DND-41 (cell line): ENCODE data around the gene SEC11C.

Source experiments
- ATAC-seq: fragments of 200-7000 bp; cut with Tn5 transposase; 3 replicates; pipeline ENCODE4 v1.9.1; 2021; ENCODE audit warnings: low read depth; ENCODE audit not compliant: insufficient read depth
- DNase-seq: peaks from one replicate; pipeline ENCODE4 v3.0.0-alpha.2; 2020
- H2AFZ ChIP-seq: 2 replicates; pipeline ENCODE4 v1.6.0; 2012; ENCODE audit warnings: low read depth, low read length
- H3K27ac ChIP-seq: 2 replicates; pipeline ENCODE4 v1.5.1; 2012; ENCODE audit warnings: low read length, inconsistent platforms
- H3K27me3 ChIP-seq: fragments of 200-600 bp; sonication (generic); 2 replicates; pipeline ENCODE4 v1.6.0; 2012; ENCODE audit warnings: low read length, mild to moderate bottlenecking, inconsistent platforms; ENCODE audit not compliant: insufficient read depth, poor library complexity
- H3K36me3 ChIP-seq: 2 replicates; pipeline ENCODE4 v1.5.1; 2012; ENCODE audit warnings: low read length, inconsistent platforms; ENCODE audit not compliant: insufficient read depth
- H3K4me1 ChIP-seq: 2 replicates; pipeline ENCODE4 v1.5.1; 2012; ENCODE audit warnings: mild to moderate bottlenecking, low read length; ENCODE audit not compliant: insufficient read depth
- H3K4me2 ChIP-seq: 2 replicates; pipeline ENCODE4 v1.6.0; 2012; ENCODE audit warnings: mild to moderate bottlenecking, moderate library complexity, low read length, inconsistent platforms; ENCODE audit not compliant: insufficient read depth
- H3K4me3 ChIP-seq, 2 experiments: fragments of 200-600 bp in 1 of 2; shearing (Covaris generic) in 1 of 2; 2 replicates each; pipeline ENCODE4 v1.5.1; 2012 to 2016; ENCODE audit warnings: inconsistent platforms in 2 of 2, low read length in 2 of 2, mild to moderate bottlenecking in 2 of 2, low read depth in 1 of 2, moderate library complexity in 1 of 2
- H3K79me2 ChIP-seq: 2 replicates; pipeline ENCODE4 v1.6.0; 2012; ENCODE audit warnings: low read length, inconsistent platforms; ENCODE audit not compliant: insufficient read depth
- H3K9ac ChIP-seq: 2 replicates; pipeline ENCODE4 v1.6.0; 2012; ENCODE audit warnings: low read depth, mild to moderate bottlenecking, inconsistent platforms, low read length, moderate library complexity
- H3K9me3 ChIP-seq: 2 replicates; pipeline ENCODE4 v1.5.1; 2012; ENCODE audit warnings: low read length, moderate library complexity, mild to moderate bottlenecking, inconsistent platforms; ENCODE audit not compliant: insufficient read depth, severe bottlenecking
- H4K20me1 ChIP-seq: 2 replicates; pipeline ENCODE4 v1.6.0; 2012; ENCODE audit warnings: low read length; ENCODE audit not compliant: insufficient read depth
- EZH2 ChIP-seq: IDR thresholded peaks from 3 replicates; pipeline ENCODE4 v1.6.1; 2012; ENCODE audit warnings: borderline replicate concordance, low read depth, mild to moderate bottlenecking, moderate library complexity, low read length, inconsistent platforms; ENCODE audit not compliant: severe bottlenecking
- TF ChIP-seq, protein P1 (sequence below): IDR thresholded peaks from 2 replicates; pipeline ENCODE4 v1.5.1; 2012; ENCODE audit warnings: borderline replicate concordance, low read length, moderate library complexity, mild to moderate bottlenecking; ENCODE audit not compliant: poor library complexity, severe bottlenecking; ENCODE audit errors: extremely low read depth

SEC11C gene

DNA sequence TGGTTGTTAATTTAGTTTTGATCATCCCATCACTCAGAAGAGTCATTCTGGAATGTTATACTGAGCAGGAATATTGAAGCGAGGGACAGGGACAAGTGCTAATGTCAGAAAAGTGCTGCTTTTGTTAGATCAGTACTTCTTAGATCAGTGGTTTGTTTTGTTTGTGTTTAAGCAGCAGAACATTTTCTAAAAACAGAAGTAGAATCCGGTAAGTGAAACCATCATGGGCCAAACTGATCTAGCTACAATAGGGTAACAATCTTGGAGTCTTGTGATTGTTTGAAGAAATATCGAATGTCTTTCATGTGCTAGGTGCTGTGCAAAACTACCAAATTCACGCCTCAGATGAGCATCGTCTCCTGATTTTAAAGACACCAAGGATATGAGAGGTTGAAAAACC lies 45.1 kb upstream of the SEC11C start:
- H3K9me3 ChIP-seq, result no peaks in the 10 kb centered on the region
- no peak overlapping the region for H3K27ac ChIP-seq
- no peak for DNase-seq
- no peak for ATAC-seq
- no peaks in the 10 kb centered on the region for H4K20me1 ChIP-seq
- H3K79me2 ChIP-seq, result no peaks in the 10 kb centered on the region
- H3K9ac ChIP-seq, result no peak overlapping the region
- H3K4me2 ChIP-seq, result no peak overlapping the region
- no peaks in the 10 kb centered on the region for H3K4me1 ChIP-seq
- peaks cover 2% of the 10 kb centered on the region for H3K27me3 ChIP-seq
- no peak overlapping the region for H2AFZ ChIP-seq
- H3K36me3 ChIP-seq, result no peaks in the 10 kb centered on the region
- TF ChIP-seq, protein P1, sequence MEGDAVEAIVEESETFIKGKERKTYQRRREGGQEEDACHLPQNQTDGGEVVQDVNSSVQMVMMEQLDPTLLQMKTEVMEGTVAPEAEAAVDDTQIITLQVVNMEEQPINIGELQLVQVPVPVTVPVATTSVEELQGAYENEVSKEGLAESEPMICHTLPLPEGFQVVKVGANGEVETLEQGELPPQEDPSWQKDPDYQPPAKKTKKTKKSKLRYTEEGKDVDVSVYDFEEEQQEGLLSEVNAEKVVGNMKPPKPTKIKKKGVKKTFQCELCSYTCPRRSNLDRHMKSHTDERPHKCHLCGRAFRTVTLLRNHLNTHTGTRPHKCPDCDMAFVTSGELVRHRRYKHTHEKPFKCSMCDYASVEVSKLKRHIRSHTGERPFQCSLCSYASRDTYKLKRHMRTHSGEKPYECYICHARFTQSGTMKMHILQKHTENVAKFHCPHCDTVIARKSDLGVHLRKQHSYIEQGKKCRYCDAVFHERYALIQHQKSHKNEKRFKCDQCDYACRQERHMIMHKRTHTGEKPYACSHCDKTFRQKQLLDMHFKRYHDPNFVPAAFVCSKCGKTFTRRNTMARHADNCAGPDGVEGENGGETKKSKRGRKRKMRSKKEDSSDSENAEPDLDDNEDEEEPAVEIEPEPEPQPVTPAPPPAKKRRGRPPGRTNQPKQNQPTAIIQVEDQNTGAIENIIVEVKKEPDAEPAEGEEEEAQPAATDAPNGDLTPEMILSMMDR, result no peak
- no peak for TF ChIP-seq EZH2
- H3K4me3 ChIP-seq, result no peak overlapping the region

DNA sequence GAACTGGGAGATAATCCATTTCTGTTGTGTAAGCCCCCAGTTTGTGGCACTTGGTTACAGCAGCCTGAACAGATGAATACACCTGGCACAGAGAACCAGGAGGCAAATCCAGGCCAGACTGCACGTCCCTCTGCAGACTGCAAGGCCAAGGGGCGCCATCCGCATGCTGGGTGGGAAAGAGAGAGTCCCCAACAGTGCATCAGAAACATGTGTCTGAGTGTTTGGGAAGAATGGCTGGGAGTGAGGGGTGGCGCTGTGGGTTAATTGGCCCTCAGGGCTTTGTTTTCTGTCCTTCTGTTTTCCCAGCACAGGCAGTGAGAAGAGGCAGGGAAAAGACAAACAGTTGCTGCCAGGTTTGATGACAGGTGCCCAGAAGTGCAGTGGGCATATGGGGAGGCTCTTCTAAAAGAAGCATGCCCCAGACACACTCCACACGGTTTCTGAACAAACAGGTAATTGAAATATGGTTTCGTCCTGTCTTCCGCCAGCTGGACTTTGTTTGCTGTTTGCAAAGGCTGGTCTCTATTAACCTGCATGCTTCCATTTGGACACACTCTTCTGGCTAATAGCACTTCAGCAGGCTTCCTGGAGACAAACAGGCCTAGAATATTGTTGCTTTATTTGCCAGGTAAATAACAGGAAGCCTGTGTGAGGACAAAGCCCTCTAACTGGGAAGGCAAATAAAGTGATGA lies 43.4 kb upstream of the SEC11C start:
- no peak for ATAC-seq
- Histone ChIP-seq H3K9ac (no peak overlapping the region), H3K4me1 (no peaks in the 10 kb centered on the region), H4K20me1 (no peaks in the 10 kb centered on the region), H3K9me3 (no peaks in the 10 kb centered on the region), H3K4me3 (no peak overlapping the region), H3K27ac (no peak overlapping the region), H3K27me3 (peaks cover 2% of the 10 kb centered on the region), H2AFZ (no peak overlapping the region), H3K36me3 (no peaks in the 10 kb centered on the region), H3K79me2 (no peaks in the 10 kb centered on the region), H3K4me2 (no peak overlapping the region)
- TF ChIP-seq EZH2, result no peak
- no peak for DNase-seq

DNA sequence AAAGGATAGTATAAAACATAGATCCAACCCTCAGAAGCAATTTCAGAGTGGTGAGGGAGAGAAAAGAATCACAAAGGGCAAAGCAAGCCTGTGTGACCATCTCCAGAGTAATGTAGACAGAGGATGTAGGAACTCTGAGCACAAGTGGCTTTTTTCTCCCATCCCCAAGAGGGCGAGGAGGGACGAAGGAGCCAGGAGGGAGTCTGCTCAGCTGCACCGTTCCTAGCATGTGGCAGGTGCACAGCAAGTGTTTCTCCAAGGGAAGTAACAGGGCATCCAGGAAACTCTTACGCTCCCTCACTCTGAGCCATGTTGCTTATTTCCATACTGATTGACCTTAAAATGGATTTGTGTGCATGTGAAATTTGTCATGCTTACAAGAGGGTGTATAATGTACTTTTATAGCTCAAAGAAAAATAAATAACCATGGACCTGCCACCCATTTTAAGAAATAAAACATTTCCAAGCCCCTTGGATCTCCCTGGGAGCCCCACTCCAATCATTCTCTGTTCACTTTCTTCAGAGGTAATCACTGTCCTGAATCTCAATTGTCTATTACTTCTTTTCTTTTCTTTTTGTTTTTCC lies 37.8 kb upstream of the SEC11C start:
- H3K9ac ChIP-seq, result no peak overlapping the region
- no peaks in the 10 kb centered on the region for H3K9me3 ChIP-seq
- no peak overlapping the region for H2AFZ ChIP-seq
- ATAC-seq, result no peak
- H3K4me2 ChIP-seq, result no peak overlapping the region
- H3K36me3 ChIP-seq, result no peaks in the 10 kb centered on the region
- H3K4me1 ChIP-seq, result no peaks in the 10 kb centered on the region
- TF ChIP-seq EZH2, result no peak
- TF ChIP-seq, protein P1, result no peak
- H3K27ac ChIP-seq, result no peak overlapping the region
- peaks cover 11% of the 10 kb centered on the region for H3K27me3 ChIP-seq
- H3K4me3 ChIP-seq, result no peak overlapping the region
- DNase-seq, result no peak
- no peaks in the 10 kb centered on the region for H4K20me1 ChIP-seq
- no peaks in the 10 kb centered on the region for H3K79me2 ChIP-seq

DNA sequence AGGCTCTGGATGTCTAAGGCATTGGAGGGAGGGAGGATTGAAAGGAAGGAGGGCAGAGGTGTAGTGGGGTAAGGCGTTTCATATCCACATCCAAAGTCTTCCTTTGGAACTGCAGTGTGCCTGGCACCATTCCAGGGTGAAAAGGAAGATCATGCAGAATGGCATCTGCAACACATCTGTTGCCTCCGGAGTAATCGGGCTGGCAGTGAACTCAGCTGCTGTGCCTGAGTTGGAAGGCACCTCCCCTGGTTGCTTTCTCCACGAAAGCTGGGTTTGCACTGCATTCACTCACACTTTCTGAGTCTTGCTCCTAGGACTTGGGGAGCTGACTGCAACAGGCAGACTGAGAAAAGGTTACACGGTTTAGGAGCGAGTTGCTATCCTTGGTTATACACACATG lies 30.3 kb upstream of the SEC11C start:
- no peak for ATAC-seq
- TF ChIP-seq EZH2, result no peak
- TF ChIP-seq, protein P1, result no peak
- Histone ChIP-seq H4K20me1 (no peaks in the 10 kb centered on the region), H2AFZ (no peak overlapping the region), H3K4me2 (no peak overlapping the region), H3K9ac (no peak overlapping the region), H3K79me2 (no peaks in the 10 kb centered on the region), H3K36me3 (no peaks in the 10 kb centered on the region), H3K4me3 (no peak overlapping the region), H3K4me1 (no peaks in the 10 kb centered on the region), H3K27ac (no peak overlapping the region), H3K27me3 (peaks cover 8% of the 10 kb centered on the region), H3K9me3 (no peaks in the 10 kb centered on the region)
- DNase-seq, result no peak
